Measurements from ENCODE around the gene WDR33. TPM values are rescaled to one million over a fixed set of nuclear protein-coding genes. Genes with fewer than 3 reads are reported as not detected.
A peak's percentile ranks its signal among the peaks of the same experiment; 100 is the strongest.

The WDR33 gene
- total RNA-seq, 1 experiment from 2014 or later: 26.4 TPM

GRCh38 chr2:127763776-127764175 lies 47.2 kb downstream of the WDR33 start:
- no peak for DNase-seq (ENCODE audit: low read depth)

DNA sequence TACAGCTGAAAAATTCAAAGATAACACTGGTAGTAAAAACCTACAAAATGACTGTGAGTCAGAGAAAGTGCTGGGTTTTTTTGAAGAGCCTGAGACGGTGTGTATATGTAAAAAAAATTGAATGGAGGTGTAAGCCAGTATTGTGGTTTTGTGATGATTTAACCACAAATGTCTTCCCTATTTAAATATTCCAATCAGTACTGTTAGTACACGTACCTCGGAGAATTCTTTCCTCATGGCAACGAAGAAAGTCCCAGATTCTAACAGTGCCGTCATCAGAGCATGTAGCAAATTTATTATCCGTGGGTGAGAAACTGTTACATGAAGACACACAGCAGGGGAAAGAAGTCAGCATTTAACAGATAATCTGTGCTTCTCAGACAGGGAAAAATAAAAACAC lies 48.1 kb downstream of the WDR33 start:
- DNase-seq (ENCODE audit: low read depth): no peak

DNA sequence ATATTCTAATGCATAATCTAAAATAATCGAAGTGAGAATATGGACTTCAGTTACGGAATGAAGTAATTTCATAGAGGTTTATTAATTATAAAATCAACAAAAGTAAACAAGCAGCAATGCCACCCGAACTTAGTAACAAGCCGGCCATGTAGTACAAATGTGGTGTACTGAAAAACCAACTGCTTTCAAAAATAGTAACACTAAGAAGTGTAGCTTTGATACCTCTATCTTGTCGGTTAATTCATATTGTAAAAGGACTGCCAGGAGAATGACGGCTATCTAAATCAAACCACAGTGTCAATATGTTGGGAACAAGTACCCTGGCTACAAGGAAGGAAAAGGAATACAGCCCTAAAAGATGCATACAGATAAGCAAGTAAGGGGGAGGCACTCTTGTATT lies 48.5 kb downstream of the WDR33 start:
- no peak for DNase-seq (ENCODE audit: low read depth)

DNA sequence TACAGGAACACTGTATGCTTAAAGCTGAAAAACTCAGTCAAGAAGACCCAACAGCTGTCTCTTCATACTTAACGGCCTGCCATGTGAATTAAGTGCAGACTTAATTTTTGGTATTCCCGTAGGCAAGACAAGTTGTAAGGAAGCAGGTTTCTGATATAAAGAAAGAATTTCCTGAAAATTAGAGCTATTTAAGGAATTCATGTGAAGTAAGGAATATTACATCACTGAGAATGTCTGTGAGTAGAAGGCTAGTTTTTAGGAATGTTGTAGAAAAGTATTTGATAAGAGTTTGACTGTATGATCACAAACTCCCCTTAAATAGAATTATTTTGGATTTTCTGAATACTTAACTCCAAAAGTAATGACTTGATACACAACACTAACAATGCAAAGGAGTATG lies 51.0 kb downstream of the WDR33 start:
- no peak for DNase-seq (ENCODE audit: low read depth)

DNA sequence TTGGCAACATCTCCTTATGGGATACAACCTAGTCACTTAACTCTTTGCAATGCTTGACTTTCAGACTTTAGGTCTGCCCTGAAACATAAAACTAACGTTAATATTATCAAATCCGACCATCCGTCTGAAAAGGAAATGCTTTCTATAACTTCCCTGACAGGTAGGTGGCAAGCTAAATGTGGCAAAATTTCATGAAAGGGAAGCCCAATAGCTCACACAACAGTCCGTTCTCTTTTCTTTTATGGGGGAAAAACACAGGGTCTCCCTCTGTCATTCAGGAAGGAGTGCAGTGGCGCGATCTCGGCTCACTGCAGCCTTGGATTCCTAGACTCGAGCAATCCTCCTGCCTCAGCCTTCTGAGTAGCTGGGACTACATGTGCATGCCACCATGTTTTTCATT lies 56.8 kb downstream of the WDR33 start:
- DNase-seq (ENCODE audit: low read depth): no peak

GRCh38 chr2:127753374-127753773 lies 57.6 kb downstream of the WDR33 start:
- no peak for DNase-seq (ENCODE audit: low read depth)

GRCh38 chr2:127749537-127749936 lies 61.4 kb downstream of the WDR33 start:
- DNase-seq (ENCODE audit: low read depth): peak; percentile 63

- no peak for DNase-seq (ENCODE audit: low read depth)
Measured at GRCh38 chr2:127747621-127748020, 63.4 kb downstream of the WDR33 start.

DNA sequence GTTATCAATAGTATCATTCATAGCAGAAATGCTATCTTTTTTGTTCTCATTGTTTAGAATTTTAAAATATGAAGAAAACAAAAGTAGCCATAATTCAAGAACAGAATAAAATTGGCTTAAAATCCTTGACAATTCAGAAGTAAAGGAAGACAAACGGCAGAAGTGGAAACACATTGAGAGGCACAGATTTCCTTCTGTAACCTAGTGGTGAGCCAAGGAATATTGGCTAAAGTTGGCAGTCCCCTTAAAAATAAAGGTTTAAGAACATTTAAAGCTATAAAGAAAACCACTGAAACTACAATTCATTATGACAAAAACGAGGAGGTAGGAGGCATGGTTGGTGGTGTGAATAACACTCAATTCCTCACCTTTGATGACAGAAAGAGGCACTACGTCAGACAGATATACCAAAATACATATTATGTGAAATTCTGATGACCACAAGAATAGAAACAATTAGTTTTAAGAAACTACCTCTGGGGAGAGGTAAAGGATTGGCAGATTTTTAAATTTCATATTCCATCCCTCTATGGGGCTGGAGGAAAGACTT lies 67.4 kb downstream of the WDR33 start:
- DNase-seq (ENCODE audit: low read depth): no peak

DNA sequence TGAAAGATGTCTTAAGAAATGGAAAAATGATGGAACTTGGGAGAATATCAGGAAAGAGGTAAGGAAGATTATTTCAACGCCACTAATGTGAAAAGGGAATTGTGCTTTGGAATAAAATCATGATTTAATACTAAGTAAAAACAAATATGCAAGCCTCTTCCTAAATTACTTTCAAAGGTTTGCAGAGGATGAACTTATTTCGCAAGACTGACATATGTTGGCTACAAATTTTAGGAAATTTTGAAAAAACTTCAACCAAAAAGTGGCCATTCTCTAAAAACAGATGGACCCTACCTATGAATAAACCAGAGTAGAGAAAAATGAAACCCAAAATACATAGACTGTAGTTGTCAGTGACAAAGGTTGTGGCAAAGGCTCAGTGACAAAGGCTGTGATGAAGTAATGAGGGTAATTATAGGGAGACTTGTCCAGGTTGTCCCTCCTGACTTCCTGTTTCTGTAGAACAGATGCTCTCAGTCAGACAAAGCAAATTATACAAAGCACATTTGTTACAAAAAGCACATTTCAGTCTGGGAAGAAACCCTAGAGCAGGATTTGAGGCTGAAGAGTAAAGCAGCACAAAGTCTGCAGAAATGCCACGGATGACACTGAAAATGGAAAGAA lies 70.2 kb downstream of the WDR33 start:
- no peak for DNase-seq (ENCODE audit: low read depth)

DNA sequence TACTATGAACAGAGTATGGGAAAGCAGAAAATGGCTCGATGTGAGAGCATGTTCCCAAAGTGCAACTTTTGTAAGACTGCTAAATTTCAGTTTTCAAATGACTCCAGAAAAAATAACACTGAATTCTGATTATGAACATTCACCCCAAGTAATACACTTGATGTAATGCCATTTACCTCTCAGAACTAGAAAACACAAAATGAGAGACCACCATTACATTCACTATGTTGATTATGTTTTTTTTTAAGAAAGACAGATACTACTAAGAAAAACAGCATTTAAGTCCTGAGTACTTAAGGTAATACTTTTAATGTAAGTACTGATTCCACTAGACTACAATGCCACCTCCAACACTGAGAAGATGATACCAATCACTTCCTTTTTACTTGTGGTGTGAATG lies 71.2 kb downstream of the WDR33 start:
- DNase-seq (ENCODE audit: low read depth): no peak

- DNase-seq (ENCODE audit: low read depth): no peak
Measured at GRCh38 chr2:127737892-127738291, 73.1 kb downstream of the WDR33 start.

DNA sequence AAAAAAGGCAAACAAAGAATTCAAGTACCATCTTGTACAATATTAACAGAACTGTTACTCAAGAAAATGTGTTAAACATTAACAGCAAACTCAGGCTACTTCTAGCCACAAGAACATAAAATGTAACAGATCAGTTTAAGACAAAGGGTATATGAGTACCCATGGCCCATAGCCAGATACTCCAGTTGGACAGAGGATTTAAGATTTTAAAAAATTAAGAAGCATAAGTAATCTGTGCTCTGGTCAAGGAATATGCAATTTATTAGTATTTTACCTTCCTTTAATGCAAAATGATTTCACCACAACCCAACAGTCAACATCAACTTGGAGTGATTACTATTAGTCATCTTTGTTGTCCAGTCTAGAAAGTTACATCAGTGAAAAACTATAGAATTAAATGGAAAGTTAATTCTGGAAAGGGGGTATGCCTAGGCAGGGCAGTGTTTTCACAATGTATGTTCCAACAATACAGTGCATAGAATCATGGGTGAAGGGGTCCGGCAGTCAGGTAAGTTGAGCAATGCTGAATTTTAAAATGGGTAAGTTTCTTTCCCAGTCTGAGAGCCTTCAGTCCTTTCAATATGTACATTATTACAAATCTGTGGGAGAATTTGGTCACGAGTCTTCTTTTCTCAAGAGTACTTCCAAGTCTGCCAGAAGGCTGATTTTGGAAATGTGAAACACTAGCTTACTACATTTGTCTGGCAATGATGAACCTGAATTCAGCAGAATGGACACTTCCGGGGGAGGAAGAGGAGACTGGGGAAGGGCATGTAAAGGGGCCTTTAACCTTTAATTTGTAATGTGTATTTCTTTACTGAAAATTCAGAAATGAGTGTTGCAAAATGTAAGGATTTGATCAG lies 75.2 kb downstream of the WDR33 start:
- DNase-seq (ENCODE audit: low read depth): no peak

GRCh38 chr2:127735044-127735443 lies 75.9 kb downstream of the WDR33 start:
- DNase-seq (ENCODE audit: low read depth): no peak

- DNase-seq (ENCODE audit: low read depth): no peak
Measured at GRCh38 chr2:127733816-127734537, 77.0 kb downstream of the WDR33 start.

DNA sequence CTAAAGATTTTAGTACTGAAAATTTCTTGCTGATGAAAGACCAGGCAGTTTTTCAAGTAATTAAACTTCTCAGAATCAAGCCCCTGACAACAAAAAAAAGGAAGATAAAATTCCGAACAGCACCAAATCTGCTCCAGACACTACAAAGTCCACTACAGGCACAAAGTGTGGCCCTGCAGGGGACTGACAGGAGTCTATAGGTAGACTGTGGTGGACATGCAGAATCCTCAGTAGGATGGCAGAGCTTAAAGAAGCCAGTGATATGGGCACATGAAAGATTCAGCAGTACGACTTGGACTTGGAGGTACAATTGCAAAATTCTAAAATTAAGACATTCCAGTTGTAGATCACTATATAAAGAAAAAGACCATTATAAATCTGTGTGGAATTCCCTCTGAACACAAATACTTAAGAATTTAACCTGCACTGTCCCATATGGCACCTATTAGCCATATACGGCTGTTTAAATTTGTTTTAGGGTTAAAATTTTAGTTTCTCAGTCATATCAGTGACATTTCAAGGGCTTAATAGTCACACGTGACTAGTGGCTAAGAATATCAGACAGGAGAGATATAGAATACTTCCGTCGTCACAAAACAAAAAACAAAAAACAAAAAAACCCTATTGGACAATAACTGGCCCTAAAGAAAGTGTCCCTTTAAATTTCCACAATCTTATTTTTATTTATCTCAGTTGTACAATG lies 77.7 kb downstream of the WDR33 start:
- no peak for DNase-seq (ENCODE audit: low read depth)

- DNase-seq (ENCODE audit: low read depth): no peak
Measured at GRCh38 chr2:127726158-127726880, 84.7 kb downstream of the WDR33 start.

GRCh38 chr2:127722807-127723206 lies 88.2 kb downstream of the WDR33 start:
- no peak for DNase-seq (ENCODE audit: low read depth)

DNA sequence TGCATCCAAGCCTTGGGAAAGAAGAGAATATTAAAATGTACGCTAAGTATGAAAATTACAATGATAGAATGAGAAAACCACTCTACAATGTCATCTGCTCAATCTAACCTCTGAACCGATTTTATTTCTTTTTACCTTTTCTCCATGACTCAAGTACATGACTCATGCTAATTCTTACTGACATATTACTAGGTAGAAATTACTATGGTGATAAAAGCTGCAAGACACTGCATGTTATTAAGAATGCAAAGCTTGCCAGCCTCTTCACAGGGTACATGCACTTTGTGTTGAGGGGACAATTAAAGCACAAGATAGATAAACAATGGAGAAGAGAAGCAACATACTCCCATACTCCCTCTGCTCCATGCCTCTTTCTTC lies 89.0 kb downstream of the WDR33 start:
- DNase-seq (ENCODE audit: low read depth): peak; percentile 84

- DNase-seq (ENCODE audit: low read depth): peak; percentile 94
Measured at GRCh38 chr2:127721311-127721977, 89.5 kb downstream of the WDR33 start.

Data from M059J (cell line).